Panc1 (cell line): Measurements from ENCODE around the gene MYH11. TPM values are rescaled to one million over a fixed set of nuclear protein-coding genes. Genes with fewer than 3 reads are reported as not detected.

Experiments used
- ATAC-seq: fragments of 200-7000 bp; cut with Tn5 transposase; 2 replicates; pipeline ENCODE4 v1.9.1; 2020; ENCODE audit warnings: mild to moderate bottlenecking, moderate library complexity
- BruUV-seq: library from RNA; stranded (reverse); fragments of 400-500 nt; replicated peaks from 2 replicates; lab custom pipeline; 2021; lab: Mats Ljungman, UMichigan
- CTCF ChIA-PET: fragments of 300-600 bp; sonication (Branson Sonifier 250); formaldehyde crosslinking; loops from one replicate; lab custom pipeline; 2022; ENCODE audit warnings: antibody characterized with exemption; lab: Charles Lee
- POLR2A ChIA-PET: fragments of 300-600 bp; sonication (Branson Sonifier 250); formaldehyde crosslinking; loops from one replicate; lab custom pipeline; 2022; ENCODE audit warnings: antibody characterized with exemption; lab: Charles Lee
- DNase-seq: peaks from one replicate; pipeline ENCODE4 v3.0.0-alpha.2; 2010; ENCODE audit warnings: low read depth, low spot score
- H3K27ac ChIP-seq: 2 replicates; pipeline ENCODE4 v1.5.1; 2011; ENCODE audit warnings: mild to moderate bottlenecking, low read length, inconsistent platforms
- H3K27me3 ChIP-seq: fragments of 200-500 bp; sonication (Bioruptor generic); 2 replicates; pipeline ENCODE4 v1.6.0; 2014; ENCODE audit warnings: low read length, inconsistent platforms; ENCODE audit not compliant: control insufficient read depth, insufficient read depth
- H3K36me3 ChIP-seq: fragments of 200-500 bp; sonication (Bioruptor generic); 2 replicates; pipeline ENCODE4 v1.5.1; 2014; ENCODE audit warnings: inconsistent platforms, mild to moderate bottlenecking, low read length, moderate library complexity; ENCODE audit not compliant: control insufficient read depth, insufficient read depth
- H3K4me1 ChIP-seq: 2 replicates; pipeline ENCODE4 v1.5.1; 2011; ENCODE audit warnings: inconsistent platforms, mild to moderate bottlenecking, low read length, moderate library complexity; ENCODE audit not compliant: control insufficient read depth, insufficient read depth
- H3K4me3 ChIP-seq, 2 experiments: 2 replicates each; pipeline ENCODE4 v1.5.1; 2011 to 2012; ENCODE audit warnings: low read depth in 2 of 2, low read length in 2 of 2, mild to moderate bottlenecking in 2 of 2, inconsistent platforms in 1 of 2, moderate library complexity in 1 of 2
- H3K9me3 ChIP-seq: fragments of 200-500 bp; sonication (Bioruptor generic); 2 replicates; pipeline ENCODE4 v1.5.1; 2014; ENCODE audit warnings: low read depth, mild to moderate bottlenecking, inconsistent platforms, low read length, moderate library complexity; ENCODE audit not compliant: control insufficient read depth, insufficient read depth
- POLR2AphosphoS5 ChIP-seq: IDR thresholded peaks from 2 replicates; pipeline ENCODE4 v1.6.1; 2012; ENCODE audit warnings: mild to moderate bottlenecking, low read depth, low read length, moderate library complexity
- REST ChIP-seq, 2 experiments: IDR thresholded peaks; 2 replicates each; pipeline ENCODE4 v1.6.1; 2011 to 2012; ENCODE audit warnings: low read depth in 2 of 2, control low read depth in 1 of 2, low read length in 1 of 2, mild to moderate bottlenecking in 1 of 2, moderate library complexity in 1 of 2; ENCODE audit not compliant: insufficient read depth in 1 of 2
- SIN3A ChIP-seq: IDR thresholded peaks from 2 replicates; pipeline ENCODE4 v1.6.1; 2012; ENCODE audit warnings: low read depth, mild to moderate bottlenecking, low read length, moderate library complexity, borderline replicate concordance; ENCODE audit not compliant: insufficient read depth
- TCF7L2 ChIP-seq: IDR thresholded peaks from 2 replicates; pipeline ENCODE4 v1.6.1; 2011; ENCODE audit warnings: mild to moderate bottlenecking, low read depth, low read length, inconsistent platforms
- in situ Hi-C: cut with HindIII; loops from 2 replicates; pipeline ENCODE4 v1.10.0; 2016; ENCODE audit warnings: low sequenced_read_pairs, low pct_unique_long_range_greater_than_20kb
- intact Hi-C: fragments of 100-400 bp; cut with micrococcal nuclease; formaldehyde crosslinking; loops from one replicate; pipeline ENCODE4 v1.10.0; 2022; ENCODE audit not compliant: unreplicated experiment
- total RNA-seq: library from RNA; stranded (reverse); gene quantifications from one replicate; pipeline ENCODE4 v1.2.1, GENCODE V29; 2021; ENCODE audit not compliant: unreplicated experiment
- TF ChIP-seq, protein P1 (sequence below): fragments of 450-650 bp; IDR thresholded peaks from 2 replicates; pipeline ENCODE4 v1.5.1; 2017; ENCODE audit warnings: mild to moderate bottlenecking

Gene MYH11
- total RNA-seq, 1 experiment from 2014 or later: 0.51 TPM

DNA sequence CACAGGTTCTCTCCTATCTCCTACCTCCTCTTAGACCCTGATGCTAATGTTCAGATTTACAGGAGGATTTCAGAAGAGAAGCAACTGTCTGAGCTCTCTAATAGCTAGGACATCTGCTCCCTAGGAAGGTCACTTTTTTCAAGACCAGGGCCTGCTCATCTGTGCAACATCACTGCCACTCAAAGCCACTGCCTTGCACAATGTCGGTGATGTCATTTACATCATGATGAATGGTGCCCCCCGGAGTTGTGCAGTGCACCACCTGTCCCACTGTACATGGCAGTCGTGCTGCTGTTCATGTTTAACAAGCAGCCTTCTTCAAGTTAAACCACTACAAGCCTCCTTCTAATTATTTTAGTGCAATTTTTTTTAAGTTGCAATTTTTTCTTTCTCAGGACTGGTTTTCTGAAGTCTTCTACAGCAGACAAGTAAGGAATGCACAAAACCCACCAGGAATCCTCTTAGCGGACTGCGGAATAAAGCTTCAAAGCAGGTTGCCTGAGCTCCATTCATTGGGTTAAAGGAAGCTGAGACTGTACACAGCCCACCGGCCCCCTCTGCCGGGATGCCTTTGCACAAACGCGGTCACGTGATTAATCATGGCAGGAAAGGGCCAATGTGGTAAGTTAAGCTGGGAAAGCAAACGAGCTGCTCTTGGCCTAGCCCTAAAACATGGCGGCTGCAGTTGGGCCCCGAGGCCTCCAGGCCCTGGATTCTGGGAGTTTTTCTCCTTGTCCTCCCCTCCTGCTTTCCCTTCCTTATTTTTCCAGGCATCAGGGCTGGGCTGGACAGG lies 74.1 kb downstream of the MYH11 start:
- ATAC-seq (no peak), DNase-seq (no peak)
- Histone ChIP-seq H3K27me3 (no peaks in the 10 kb centered on the region), H3K27ac (no peak overlapping the region), H3K9me3 (no peaks in the 10 kb centered on the region), H3K36me3 (no peaks in the 10 kb centered on the region), H3K4me3 (no peak overlapping the region), H3K4me1 (no peaks in the 10 kb centered on the region; the same call in 1 of the 2 replicates)
- ChIA-PET POLR2A (interaction anchor here (0.6 kb wide), 1 partner anchor 206 kb away, joined by 12 read pairs; no protein-coding TSS in a partner anchor), CTCF (no interaction called here)
- no TSS peak for BruUV-seq
- TF ChIP-seq SIN3A (no peak), REST (IDR thresholded peaks at IDR 0.05; ENCODE audit: insufficient read depth in 1 of 2, low read depth in 2 of 2, low read length in 1 of 2) (no peak), TCF7L2 (no peak), POLR2AphosphoS5 (no peak)
- TF ChIP-seq, protein P1, sequence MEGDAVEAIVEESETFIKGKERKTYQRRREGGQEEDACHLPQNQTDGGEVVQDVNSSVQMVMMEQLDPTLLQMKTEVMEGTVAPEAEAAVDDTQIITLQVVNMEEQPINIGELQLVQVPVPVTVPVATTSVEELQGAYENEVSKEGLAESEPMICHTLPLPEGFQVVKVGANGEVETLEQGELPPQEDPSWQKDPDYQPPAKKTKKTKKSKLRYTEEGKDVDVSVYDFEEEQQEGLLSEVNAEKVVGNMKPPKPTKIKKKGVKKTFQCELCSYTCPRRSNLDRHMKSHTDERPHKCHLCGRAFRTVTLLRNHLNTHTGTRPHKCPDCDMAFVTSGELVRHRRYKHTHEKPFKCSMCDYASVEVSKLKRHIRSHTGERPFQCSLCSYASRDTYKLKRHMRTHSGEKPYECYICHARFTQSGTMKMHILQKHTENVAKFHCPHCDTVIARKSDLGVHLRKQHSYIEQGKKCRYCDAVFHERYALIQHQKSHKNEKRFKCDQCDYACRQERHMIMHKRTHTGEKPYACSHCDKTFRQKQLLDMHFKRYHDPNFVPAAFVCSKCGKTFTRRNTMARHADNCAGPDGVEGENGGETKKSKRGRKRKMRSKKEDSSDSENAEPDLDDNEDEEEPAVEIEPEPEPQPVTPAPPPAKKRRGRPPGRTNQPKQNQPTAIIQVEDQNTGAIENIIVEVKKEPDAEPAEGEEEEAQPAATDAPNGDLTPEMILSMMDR: no peak
- in situ Hi-C loops: loop anchor here (5.0 kb wide), 2 partner anchors 35 to 85 kb away; no protein-coding TSS in a partner anchor
- intact Hi-C loops: no loop called here

DNA sequence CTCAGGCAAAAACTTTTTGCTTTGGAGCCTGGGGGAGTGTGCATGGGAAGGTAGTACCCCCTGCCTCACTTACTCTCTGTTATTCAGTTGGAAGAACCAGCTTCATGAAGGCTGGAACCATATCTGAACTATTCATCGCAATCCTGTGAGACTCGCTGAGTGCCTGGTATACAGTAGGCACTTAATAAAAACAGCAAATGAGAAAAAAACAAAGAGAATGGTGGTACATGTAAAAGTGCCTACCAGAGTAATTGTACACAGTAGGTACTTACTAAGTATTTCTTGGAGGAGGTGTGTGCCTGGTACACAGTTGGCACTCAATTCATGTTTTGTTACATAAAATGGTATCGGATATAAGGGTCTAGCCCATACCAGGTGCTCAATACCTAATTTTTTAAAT lies 75.2 kb downstream of the MYH11 start:
- ATAC-seq (no peak), DNase-seq (no peak)
- TF ChIP-seq POLR2AphosphoS5 (no peak), REST (IDR thresholded peaks at IDR 0.05; ENCODE audit: insufficient read depth in 1 of 2, low read depth in 2 of 2, low read length in 1 of 2) (no peak), TCF7L2 (no peak), SIN3A (no peak)
- TF ChIP-seq, protein P1: no peak
- Histone ChIP-seq H3K27me3 (no peaks in the 10 kb centered on the region), H3K9me3 (no peaks in the 10 kb centered on the region), H3K4me3 (no peak overlapping the region), H3K4me1 (no peaks in the 10 kb centered on the region; the same call in 1 of the 2 replicates), H3K27ac (no peak overlapping the region), H3K36me3 (no peaks in the 10 kb centered on the region)
- intact Hi-C loops: no loop called here
- in situ Hi-C loops: loop anchor here (5.0 kb wide), 2 partner anchors 36 to 86 kb away; no protein-coding TSS in a partner anchor
- POLR2A ChIA-PET: interaction anchor here (0.6 kb wide), 1 partner anchor 207 kb away, joined by 12 read pairs; no protein-coding TSS in a partner anchor
- no TSS peak for BruUV-seq
- CTCF ChIA-PET: no interaction called here
